K562 (cell line): ENCODE results near the gene C17orf113. TPM values are rescaled to one million over a fixed set of nuclear protein-coding genes. Genes with fewer than 3 reads are reported as not detected.
"Not testable (repeated sequence)": the region's sequence is repeated elsewhere in the genome, so short reads cannot be mapped to it uniquely, and the experiment has no call there.

Source experiments
- ATAC-seq: fragments of 200-7000 bp; cut with Tn5 transposase; 3 replicates; pipeline ENCODE4 v1.9.1; 2020; ENCODE audit warnings: moderate library complexity
- BruUV-seq: library from RNA; stranded (reverse); fragments of 400-500 nt; replicated peaks from 2 replicates; lab custom pipeline; 2021; lab: Mats Ljungman, UMichigan
- CTCF ChIA-PET: fragments of 300-600 bp; formaldehyde crosslinking; extraction: SDS; loops from one replicate; lab custom pipeline; 2021; ENCODE audit warnings: low intra/inter-chr PET ratio; lab: Yijun Ruan, JAX
- POLR2A ChIA-PET: fragments of 300-600, 350-650 bp; sonication (Branson Sonifier 250); formaldehyde crosslinking; extraction: SDS; loops from one replicate; lab custom pipeline; 2021; ENCODE audit warnings: antibody characterized with exemption, inconsistent platforms; lab: Yijun Ruan, JAX
- DNase-seq, 4 experiments: peaks; one replicate each; pipeline versions ENCODE4 v3.0.0 to v3.0.0-alpha.2; 2011 to 2018; ENCODE audit warnings: low spot score in 3 of 4, mixed read lengths in 3 of 4; ENCODE audit errors: extremely low read depth in 1 of 4
- FAIRE-seq: peaks from 2 replicates; lab custom pipeline; 2011; peaks lifted over from hg19 to GRCh38; lab: Jason Lieb, UNC
- H2AFZ ChIP-seq: 2 replicates; pipeline ENCODE4 v1.6.0; 2011; ENCODE audit warnings: low read depth, low read length, control low read depth, inconsistent platforms
- H3K27ac ChIP-seq: fragments of 200-600 bp; 3 replicates; pipeline ENCODE4 v1.8.0; 2011; ENCODE audit warnings: low read depth, mild to moderate bottlenecking, control low read depth, inconsistent platforms, low read length, moderate library complexity, mixed read lengths; ENCODE audit errors: extremely low read depth
- H3K27me3 ChIP-seq, 2 experiments: fragments of 300-600 bp in 1 of 2; 2 replicates in 1 of 2; 3 replicates in 1 of 2; pipeline versions ENCODE4 v1.6.0 to v1.8.0; 2011; ENCODE audit warnings: inconsistent platforms in 2 of 2, low read length in 2 of 2, mild to moderate bottlenecking in 1 of 2, mixed read lengths in 1 of 2, moderate library complexity in 1 of 2; ENCODE audit not compliant: control insufficient read depth in 2 of 2, insufficient read depth in 2 of 2
- H3K36me3 ChIP-seq: fragments of 300-600 bp; 3 replicates; pipeline ENCODE4 v1.8.0; 2011; ENCODE audit warnings: mild to moderate bottlenecking, low read length, inconsistent platforms; ENCODE audit not compliant: control insufficient read depth, insufficient read depth
- H3K4me1 ChIP-seq, 2 experiments: fragments of 200-600 bp in 1 of 2; replicated peaks in 1 of 2; 2 replicates in 1 of 2; 3 replicates in 1 of 2; pipeline versions ENCODE4 v1.5.1 to v1.8.0; 2011; ENCODE audit warnings: inconsistent platforms in 2 of 2, low read length in 2 of 2, mild to moderate bottlenecking in 1 of 2, mixed read lengths in 1 of 2, moderate library complexity in 1 of 2; ENCODE audit not compliant: control insufficient read depth in 2 of 2, insufficient read depth in 2 of 2
- H3K4me2 ChIP-seq: 2 replicates; pipeline ENCODE4 v1.6.1; 2011; ENCODE audit warnings: low read length, control low read depth, inconsistent platforms, mixed read lengths; ENCODE audit not compliant: insufficient read depth
- H3K4me3 ChIP-seq: fragments of 200-600 bp; sonication (generic), shearing (Covaris generic); 2 replicates; pipeline ENCODE4 v1.5.1; 2016; ENCODE audit warnings: control low read depth, inconsistent platforms
- H3K79me2 ChIP-seq: fragments of 200-600 bp; 3 replicates; pipeline ENCODE4 v1.8.0; 2011; ENCODE audit warnings: low read length, inconsistent platforms; ENCODE audit not compliant: control insufficient read depth, insufficient read depth
- H3K9ac ChIP-seq, 2 experiments: 2 replicates each; pipeline versions ENCODE4 v1.6.0 to v1.6.1; 2011; ENCODE audit warnings: low read depth in 2 of 2, low read length in 2 of 2, control low read depth in 1 of 2, inconsistent platforms in 1 of 2, mild to moderate bottlenecking in 1 of 2, mixed read lengths in 1 of 2; ENCODE audit not compliant: insufficient read depth in 1 of 2
- H3K9me1 ChIP-seq: one replicate; pipeline ENCODE4 v1.6.0; 2011; ENCODE audit warnings: inconsistent platforms, mild to moderate bottlenecking, low read length, moderate library complexity; ENCODE audit not compliant: control insufficient read depth, insufficient read depth
- H3K9me3 ChIP-seq: replicated peaks from 2 replicates; pipeline ENCODE4 v1.5.1; 2011; ENCODE audit warnings: low read depth, low read length, inconsistent platforms; ENCODE audit not compliant: control insufficient read depth, insufficient read depth
- H4K20me1 ChIP-seq: replicated peaks from 2 replicates; pipeline ENCODE4 v1.6.1; 2011; ENCODE audit warnings: low read length, inconsistent platforms, mixed read lengths; ENCODE audit not compliant: control insufficient read depth, insufficient read depth
- E2F6 ChIP-seq, 2 experiments: IDR thresholded peaks; 2 replicates each; pipeline ENCODE4 v1.6.1; 2011; ENCODE audit warnings: borderline replicate concordance in 1 of 2, control low read depth in 1 of 2, low read depth in 1 of 2, low read length in 1 of 2, mild to moderate bottlenecking in 1 of 2, mixed read lengths in 1 of 2, moderate library complexity in 1 of 2; ENCODE audit not compliant: insufficient read depth in 1 of 2, insufficient read length in 1 of 2, poor library complexity in 1 of 2, severe bottlenecking in 1 of 2; ENCODE audit errors: extremely low read depth in 1 of 2
- MECOM ChIP-seq: fragments of 250-450 bp; sonication (Bioruptor Pico); IDR thresholded peaks from 2 replicates; pipeline ENCODE4 v1.8.0; 2022; ENCODE audit warnings: inconsistent platforms
- MLLT1 ChIP-seq, 2 experiments: fragments of 450-650 bp; IDR thresholded peaks; 2 replicates each; pipeline ENCODE4 v1.6.1; 2016
- PML ChIP-seq: IDR thresholded peaks from 2 replicates; pipeline ENCODE4 v1.6.1; 2012; ENCODE audit warnings: low read length, inconsistent platforms
- RFX7 ChIP-seq: fragments of 250-450 bp; sonication (Bioruptor Pico); IDR thresholded peaks from 2 replicates; pipeline ENCODE4 v1.5.1; 2021; ENCODE audit warnings: mild to moderate bottlenecking
- SP2 ChIP-seq: IDR thresholded peaks from 2 replicates; pipeline ENCODE4 v1.6.1; 2011; ENCODE audit warnings: mild to moderate bottlenecking, low read depth, low read length, moderate library complexity; ENCODE audit not compliant: poor library complexity, severe bottlenecking; ENCODE audit errors: extremely low read depth
- ZNF121 ChIP-seq: sonication (generic); formaldehyde crosslinking; conservative IDR thresholded peaks from 2 replicates; pipeline ENCODE4 v1.8.0; 2022; ENCODE audit warnings: missing genetic modification reagents
- ZNF263 ChIP-seq: sonication (generic); formaldehyde crosslinking; IDR thresholded peaks from 2 replicates; pipeline ENCODE4 v1.8.0; 2022; ENCODE audit warnings: mild to moderate bottlenecking, missing genetic modification reagents, borderline replicate concordance
- WGBS: fragments of 100-300 bp; shearing (Covaris generic); methylation state at CpG from one replicate; pipeline ENCODE4 v1.1.6; 2016; ENCODE audit warnings: low coverage, mixed read lengths; ENCODE audit not compliant: insufficient coverage; ENCODE audit errors: missing lambda C conversion rate; 5-methylcytosine and 5-hydroxymethylcytosine counted together
- in situ Hi-C: fragments of 300-500 bp; cut with MboI; formaldehyde crosslinking; loops from 4 replicates; pipeline ENCODE4 v1.15.0; 2018; ENCODE audit warnings: inconsistent platforms, mixed read lengths
- intact Hi-C: fragments of 100-400 bp; cut with micrococcal nuclease; formaldehyde crosslinking; loops from 2 replicates; pipeline ENCODE4 v1.14.2; 2022
- polyA plus RNA-seq, 8 experiments: library from polyadenylated mRNA; depleted of rRNA in 4 of 8; stranded (reverse) in 5 of 8; unstranded in 3 of 8; fragments of >200 nt; fragmentation: Nextera tagmentation in 2 of 8; fragmentation: Illumina TruSeq in 1 of 8; extraction: Ambion mirVana in 2 of 8; extraction: Trizol in 1 of 8; gene quantifications; 2 replicates each; pipeline versions ENCODE4 v1.2.1 to v1.2.3, GENCODE V29; 2011 to 2014; ENCODE audit warnings: inconsistent platforms in 1 of 8, missing spikeins in 1 of 8
- total RNA-seq, 7 experiments: library from RNA; depleted of rRNA in 6 of 7; stranded (reverse); fragments of >200 nt in 6 of 7; fragmentation: Illumina TruSeq in 2 of 7; extraction: Trizol in 2 of 7; gene quantifications; 2 replicates each; pipeline versions ENCODE4 v1.2.1 to v1.2.3, GENCODE V29; 2011 to 2021; ENCODE audit warnings: low replicate concordance in 1 of 7

Gene C17orf113
- total and polyA plus RNA-seq, 9 of the 15 experiments (the other 6 are each of a cell fraction or from before 2014, with no cell fraction given): 0.10 to 1.2 (median 0.31) TPM

GRCh38 chr17:42016411-42016831, 34.0 kb downstream of the C17orf113 start (continued):
- TF ChIP-seq E2F6 (IDR thresholded peaks at IDR 0.05; ENCODE audit: borderline replicate concordance in 1 of 2, extremely low read depth in 1 of 2, insufficient read depth in 1 of 2, insufficient read length in 1 of 2, low read depth in 1 of 2, low read length in 1 of 2, poor library complexity in 1 of 2, severe bottlenecking in 1 of 2) (peak in 1 of 2 experiments; percentile 4), MECOM (CRISPR knock-in tag) (0 out of 2 replicates have a peak, but pooled peaks have one; percentile 4), PML (no peak), ZNF263 (no peak), ZNF121 (CRISPR knock-in tag) (no peak), SP2 (no peak), RFX7 (CRISPR knock-in tag) (no peak)

- CTCF ChIA-PET: interaction anchor here (0.7 kb wide), 1 partner anchor 1488 kb away, joined by 3 read pairs; no protein-coding TSS in a partner anchor
- in situ Hi-C loops, BruUV-seq, H2AFZ ChIP-seq, H3K9me3 ChIP-seq, H3K27me3 ChIP-seq, H3K9ac ChIP-seq, intact Hi-C loops, FAIRE-seq, H3K9me1 ChIP-seq, DNase-seq, H3K4me3 ChIP-seq, H3K27ac ChIP-seq, ATAC-seq: not testable (repeated sequence)
- Histone ChIP-seq H4K20me1 (peaks cover 26% of the 10 kb centered on the region), H3K4me2 (peak overlapping the region; percentile 19; the same call in 1 of the 2 replicates), H3K79me2 (peaks cover 98% of the 10 kb centered on the region), H3K36me3 (peaks cover 61% of the 10 kb centered on the region), H3K4me1 (peaks cover 8 to 33% of the 10 kb centered on the region in 2 experiments; a peak in 3 of 5 replicates)
- WGBS: 90% methylated on average over 12 of the region's 12 CpGs
- TF ChIP-seq MLLT1 (IDR thresholded peaks at IDR 0.05): peak in 1 of 2 experiments; percentile 81; a peak in 2 of 4 replicates
- POLR2A ChIA-PET: interaction anchor here (1.1 to 2.8 kb wide), 3 partner anchors 9 to 48 kb away, joined by 4 to 7 read pairs (median 4); partner anchors contain the start of gene CNP
Observed at GRCh38 chr17:42013740-42014139, 36.7 kb downstream of the C17orf113 start.

GRCh38 chr17:42012363-42012762, 38.0 kb downstream of the C17orf113 start:
- Histone ChIP-seq H3K79me2 (peaks cover 97% of the 10 kb centered on the region), H4K20me1 (peaks cover 26% of the 10 kb centered on the region), H3K4me1 (peaks cover 5 to 26% of the 10 kb centered on the region in 2 experiments; a peak in 3 of 5 replicates), H3K36me3 (peaks cover 63% of the 10 kb centered on the region)
- H2AFZ ChIP-seq, H3K4me3 ChIP-seq, CTCF ChIA-PET, in situ Hi-C loops, ATAC-seq, BruUV-seq, DNase-seq, H3K27ac ChIP-seq, H3K9ac ChIP-seq, intact Hi-C loops, H3K9me1 ChIP-seq, H3K4me2 ChIP-seq, H3K9me3 ChIP-seq, H3K27me3 ChIP-seq, FAIRE-seq: not testable (repeated sequence)
- WGBS: 71% methylated on average over 4 of the region's 4 CpGs
- POLR2A ChIA-PET: interaction anchor here (0.7 to 2.8 kb wide), 4 partner anchors 14 to 46 kb away, joined by 3 to 7 read pairs (median 3); partner anchors contain the start of gene CNP
